NT2/D1 (cell line): ENCODE results near the gene CABLES2.

Experiments
- YY1 ChIP-seq: IDR thresholded peaks from 2 replicates; pipeline ENCODE4 v1.6.1; 2011; ENCODE audit not compliant: insufficient read length, insufficient read depth
- ZNF274 ChIP-seq: IDR thresholded peaks from 2 replicates; pipeline ENCODE4 v1.6.1; 2011; ENCODE audit warnings: mild to moderate bottlenecking, low read depth, low read length

GRCh38 chr20:62428002-62428372 lies 20.9 kb upstream of the CABLES2 start:
- TF ChIP-seq ZNF274 (no peak), YY1 (no peak)
